OCI-LY1 (cell line): Measurements from ENCODE around the gene SYNPO2.

Experiments used
- H2AFZ ChIP-seq: fragments of 200-600 bp; sonication (generic), shearing (Covaris generic); 2 replicates; pipeline ENCODE4 v1.6.0; 2014; ENCODE audit warnings: antibody characterized with exemption, mild to moderate bottlenecking, low read length
- H3F3A ChIP-seq: fragments of 200-600 bp; sonication (generic), shearing (Covaris generic); 2 replicates; pipeline ENCODE4 v1.6.0; 2014; ENCODE audit warnings: mild to moderate bottlenecking, antibody characterized with exemption, low read length, moderate library complexity; ENCODE audit not compliant: insufficient read depth
- H3K27ac ChIP-seq: fragments of 200-600 bp; sonication (generic); 2 replicates; pipeline ENCODE4 v1.5.1; 2014; ENCODE audit warnings: low read length, mixed run types, mild to moderate bottlenecking, low read depth; ENCODE audit not compliant: poor library complexity, severe bottlenecking
- H3K27me3 ChIP-seq: fragments of 200-600 bp; sonication (generic); 2 replicates; pipeline ENCODE4 v1.6.0; 2014; ENCODE audit warnings: antibody characterized with exemption, mild to moderate bottlenecking, low read length, moderate library complexity; ENCODE audit not compliant: insufficient read depth
- H3K36me3 ChIP-seq: fragments of 200-600 bp; sonication (generic); 2 replicates; pipeline ENCODE4 v1.6.1; 2014; ENCODE audit warnings: mild to moderate bottlenecking, antibody characterized with exemption, low read length, moderate library complexity, mixed read lengths; ENCODE audit not compliant: insufficient read depth
- H3K4me1 ChIP-seq: fragments of 200-600 bp; sonication (generic); 2 replicates; pipeline ENCODE4 v1.5.1; 2014; ENCODE audit warnings: mild to moderate bottlenecking, low read length, moderate library complexity; ENCODE audit not compliant: insufficient read depth, severe bottlenecking
- H3K4me2 ChIP-seq: fragments of 200-600 bp; sonication (generic), shearing (Covaris generic); 2 replicates; pipeline ENCODE4 v1.6.1; 2014; ENCODE audit warnings: low read length
- H3K4me3 ChIP-seq: fragments of 200-600 bp; sonication (generic); 2 replicates; pipeline ENCODE4 v1.5.1; 2014; ENCODE audit warnings: low read length, low read depth, mild to moderate bottlenecking, mixed read lengths; ENCODE audit not compliant: poor library complexity, severe bottlenecking
- H3K79me2 ChIP-seq: fragments of 200-600 bp; shearing (Covaris generic); 2 replicates; pipeline ENCODE4 v1.6.1; 2016; ENCODE audit warnings: mixed run types, low read length, mixed read lengths; ENCODE audit not compliant: insufficient read depth
- H3K9ac ChIP-seq: fragments of 200-600 bp; sonication (generic), shearing (Covaris generic); 2 replicates; pipeline ENCODE4 v1.6.1; 2014; ENCODE audit warnings: mild to moderate bottlenecking, low read length, mixed read lengths
- H3K9me2 ChIP-seq: fragments of 200-600 bp; sonication (generic), shearing (Covaris generic); 2 replicates; pipeline ENCODE4 v1.6.1; 2014; ENCODE audit warnings: low read depth, mild to moderate bottlenecking, low read length, mixed read lengths
- H3K9me3 ChIP-seq: fragments of 200-600 bp; shearing (Covaris generic); 2 replicates; pipeline ENCODE4 v1.6.1; 2014; ENCODE audit warnings: low read length, mixed read lengths
- H4K20me1 ChIP-seq: fragments of 200-600 bp; sonication (generic), shearing (Covaris generic); 2 replicates; pipeline ENCODE4 v1.6.0; 2016; ENCODE audit warnings: mild to moderate bottlenecking, low read length; ENCODE audit not compliant: insufficient read depth
- EZH2 ChIP-seq: fragments of 200-600 bp; sonication (generic), shearing (Covaris generic); IDR thresholded peaks from 2 replicates; pipeline ENCODE4 v1.8.0; 2017; ENCODE audit warnings: borderline replicate concordance, mixed run types, mild to moderate bottlenecking, antibody characterized with exemption, low read length, moderate library complexity, mixed read lengths
- TF ChIP-seq, protein P1 (sequence below): fragments of 200-600 bp; sonication (generic), shearing (Covaris generic); IDR thresholded peaks from 2 replicates; pipeline ENCODE4 v1.5.1; 2017; ENCODE audit warnings: mild to moderate bottlenecking, antibody characterized with exemption, low read length, moderate library complexity, mixed read lengths

SYNPO2 gene

GRCh38 chr4:119068529-119068962, 179.9 kb downstream of the SYNPO2 start:
- Histone ChIP-seq H3K9me3 (no peaks in the 10 kb centered on the region), H3K9ac (no peak overlapping the region), H3F3A (no peaks in the 10 kb centered on the region), H4K20me1 (no peaks in the 10 kb centered on the region), H3K36me3 (no peaks in the 10 kb centered on the region), H3K4me1 (no peaks in the 10 kb centered on the region), H3K9me2 (no peaks in the 10 kb centered on the region), H3K27ac (no peak overlapping the region), H3K79me2 (no peaks in the 10 kb centered on the region), H2AFZ (no peak overlapping the region), H3K27me3 (no peaks in the 10 kb centered on the region), H3K4me2 (no peak overlapping the region), H3K4me3 (no peak overlapping the region)
- TF ChIP-seq, protein P1, sequence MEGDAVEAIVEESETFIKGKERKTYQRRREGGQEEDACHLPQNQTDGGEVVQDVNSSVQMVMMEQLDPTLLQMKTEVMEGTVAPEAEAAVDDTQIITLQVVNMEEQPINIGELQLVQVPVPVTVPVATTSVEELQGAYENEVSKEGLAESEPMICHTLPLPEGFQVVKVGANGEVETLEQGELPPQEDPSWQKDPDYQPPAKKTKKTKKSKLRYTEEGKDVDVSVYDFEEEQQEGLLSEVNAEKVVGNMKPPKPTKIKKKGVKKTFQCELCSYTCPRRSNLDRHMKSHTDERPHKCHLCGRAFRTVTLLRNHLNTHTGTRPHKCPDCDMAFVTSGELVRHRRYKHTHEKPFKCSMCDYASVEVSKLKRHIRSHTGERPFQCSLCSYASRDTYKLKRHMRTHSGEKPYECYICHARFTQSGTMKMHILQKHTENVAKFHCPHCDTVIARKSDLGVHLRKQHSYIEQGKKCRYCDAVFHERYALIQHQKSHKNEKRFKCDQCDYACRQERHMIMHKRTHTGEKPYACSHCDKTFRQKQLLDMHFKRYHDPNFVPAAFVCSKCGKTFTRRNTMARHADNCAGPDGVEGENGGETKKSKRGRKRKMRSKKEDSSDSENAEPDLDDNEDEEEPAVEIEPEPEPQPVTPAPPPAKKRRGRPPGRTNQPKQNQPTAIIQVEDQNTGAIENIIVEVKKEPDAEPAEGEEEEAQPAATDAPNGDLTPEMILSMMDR, result no peak

GRCh38 chr4:119070301-119070700, 181.6 kb downstream of the SYNPO2 start:
- H3K36me3 ChIP-seq, result no peaks in the 10 kb centered on the region
- no peaks in the 10 kb centered on the region for H3K27me3 ChIP-seq
- H3K4me1 ChIP-seq, result no peaks in the 10 kb centered on the region

GRCh38 chr4:119080721-119081541, 192.3 kb downstream of the SYNPO2 start:
- Histone ChIP-seq H4K20me1 (no peaks in the 10 kb centered on the region), H3K9me2 (no peaks in the 10 kb centered on the region), H3K4me2 (no peak overlapping the region), H3K36me3 (no peaks in the 10 kb centered on the region), H3F3A (no peaks in the 10 kb centered on the region), H2AFZ (no peak overlapping the region), H3K27me3 (no peaks in the 10 kb centered on the region), H3K4me1 (peaks cover 27% of the 10 kb centered on the region), H3K79me2 (no peaks in the 10 kb centered on the region), H3K9ac (no peak overlapping the region), H3K9me3 (no peaks in the 10 kb centered on the region), H3K4me3 (no peak overlapping the region), H3K27ac (no peak overlapping the region)
- TF ChIP-seq, protein P1, result no peak
- no peak for TF ChIP-seq EZH2

More at GRCh38 chr4:119070301-119070700, 181.6 kb downstream of the SYNPO2 start:
- Histone ChIP-seq H4K20me1 (no peaks in the 10 kb centered on the region), H3K79me2 (no peaks in the 10 kb centered on the region), H3K4me3 (no peak overlapping the region), H2AFZ (no peak overlapping the region), H3K9me2 (no peaks in the 10 kb centered on the region), H3K27ac (no peak overlapping the region), H3K4me2 (no peak overlapping the region), H3K9ac (no peak overlapping the region), H3F3A (no peaks in the 10 kb centered on the region), H3K9me3 (no peaks in the 10 kb centered on the region)
- TF ChIP-seq, protein P1, result no peak
- no peak for TF ChIP-seq EZH2
